H1 (cell line): ENCODE measurements around the gene SPACA4. TPM values are rescaled to one million over a fixed set of nuclear protein-coding genes. Genes with fewer than 3 reads are reported as not detected.

Experiments used
- CTCF ChIA-PET: fragments of 300-600 bp; sonication (Branson Sonifier 250); formaldehyde crosslinking; loops from one replicate; lab custom pipeline; 2021; ENCODE audit not compliant: partially characterized antibody; lab: Charles Lee
- POLR2A ChIA-PET: fragments of 300-600 bp; sonication (Branson Sonifier 250); formaldehyde crosslinking; loops from one replicate; lab custom pipeline; 2021; ENCODE audit warnings: inconsistent platforms; ENCODE audit not compliant: partially characterized antibody; lab: Charles Lee
- DNase-seq, 2 experiments: peaks; one replicate each; pipeline versions ENCODE4 v3.0.0 to v3.0.0-alpha.2; 2010 to 2022; ENCODE audit warnings: low spot score in 2 of 2, low read depth in 1 of 2, mixed read lengths in 1 of 2
- FAIRE-seq: peaks from 2 replicates; lab custom pipeline; 2011; peaks lifted over from hg19 to GRCh38; lab: Jason Lieb, UNC
- H2AFZ ChIP-seq: 2 replicates; pipeline ENCODE4 v1.8.1; 2012; ENCODE audit warnings: low read length, inconsistent platforms
- H2AK5ac ChIP-seq: 2 replicates; pipeline ENCODE4 v1.6.1; 2013; ENCODE audit warnings: low read depth, low read length
- H2BK120ac ChIP-seq: replicated peaks from 2 replicates; pipeline ENCODE3; 2013; ENCODE audit warnings: low read depth, low read length, inconsistent platforms
- H2BK12ac ChIP-seq: 2 replicates; pipeline ENCODE4 v1.6.1; 2013; ENCODE audit warnings: low read depth, low read length
- H2BK15ac ChIP-seq: 2 replicates; pipeline ENCODE4 v1.6.1; 2013; ENCODE audit warnings: low read length
- H2BK20ac ChIP-seq: 2 replicates; pipeline ENCODE4 v1.6.1; 2013; ENCODE audit warnings: low read length
- H2BK5ac ChIP-seq: 2 replicates; pipeline ENCODE4 v1.6.1; 2013; ENCODE audit warnings: low read depth, low read length
- H3K14ac ChIP-seq: 2 replicates; pipeline ENCODE4 v1.6.1; 2013; ENCODE audit warnings: inconsistent platforms; ENCODE audit not compliant: insufficient read length
- H3K18ac ChIP-seq: 2 replicates; pipeline ENCODE4 v1.6.1; 2013; ENCODE audit warnings: low read length; ENCODE audit errors: extremely low read depth
- H3K23ac ChIP-seq: 2 replicates; pipeline ENCODE4 v1.6.1; 2013; ENCODE audit warnings: inconsistent platforms; ENCODE audit not compliant: insufficient read length
- H3K23me2 ChIP-seq: 2 replicates; pipeline ENCODE4 v1.6.1; 2013; ENCODE audit warnings: low read depth, low read length
- H3K27ac ChIP-seq: 2 replicates; pipeline ENCODE4 v1.6.1; 2011; ENCODE audit warnings: low read depth, low read length, inconsistent platforms
- H3K27me3 ChIP-seq, 4 experiments: replicated peaks in 1 of 4; 1 replicate in 1 of 4; 2 replicates in 3 of 4; pipeline versions ENCODE4 v1.6.1 to v1.8.1; 2011 to 2013; ENCODE audit warnings: low read length in 3 of 4, mild to moderate bottlenecking in 3 of 4, inconsistent platforms in 2 of 4, mixed read lengths in 2 of 4, moderate library complexity in 1 of 4; ENCODE audit not compliant: control insufficient read depth in 3 of 4, insufficient read depth in 3 of 4; ENCODE audit errors: extremely low read depth in 1 of 4
- H3K36me3 ChIP-seq, 4 experiments: 2 replicates each; pipeline versions ENCODE4 v1.6.1 to v1.8.1; 2011 to 2013; ENCODE audit warnings: mild to moderate bottlenecking in 4 of 4, low read length in 3 of 4, moderate library complexity in 2 of 4, control low read depth in 1 of 4, inconsistent platforms in 1 of 4; ENCODE audit not compliant: insufficient read depth in 4 of 4, control insufficient read depth in 2 of 4
- H3K4ac ChIP-seq: replicated peaks from 2 replicates; pipeline ENCODE3; 2013; ENCODE audit warnings: low read length, low read depth, mixed read lengths, inconsistent platforms; ENCODE audit not compliant: insufficient read length
- H3K4me1 ChIP-seq, 4 experiments: replicated peaks in 1 of 4; 1 replicate in 1 of 4; 2 replicates in 3 of 4; pipeline versions ENCODE4 v1.6.1 to v1.8.1; 2011 to 2013; ENCODE audit warnings: low read length in 3 of 4, inconsistent platforms in 2 of 4, mixed read lengths in 1 of 4; ENCODE audit not compliant: insufficient read depth in 4 of 4, control insufficient read depth in 3 of 4
- H3K4me2 ChIP-seq, 2 experiments: 2 replicates each; pipeline versions ENCODE4 v1.6.1 to v1.8.1; 2011 to 2013; ENCODE audit warnings: low read depth in 2 of 2, low read length in 2 of 2, control low read depth in 1 of 2, inconsistent platforms in 1 of 2, mild to moderate bottlenecking in 1 of 2; ENCODE audit not compliant: insufficient read depth in 1 of 2
- H3K4me3 ChIP-seq, 4 experiments: fragments of 200-600, 300-600 bp in 1 of 4; sonication (generic), shearing (Covaris generic), sonication (Bioruptor Twin) in 1 of 4; 2 replicates each; pipeline versions ENCODE4 v1.5.1 to v1.8.1; 2011 to 2016; ENCODE audit warnings: low read length in 4 of 4, low read depth in 3 of 4, control low read depth in 2 of 4, inconsistent platforms in 2 of 4, mild to moderate bottlenecking in 2 of 4, mixed read lengths in 1 of 4, moderate library complexity in 1 of 4; ENCODE audit not compliant: insufficient read depth in 2 of 4; ENCODE audit errors: extremely low read depth in 1 of 4
- H3K56ac ChIP-seq: replicated peaks from 2 replicates; pipeline ENCODE3; 2013; ENCODE audit warnings: low read depth, mild to moderate bottlenecking, mixed read lengths, low read length, inconsistent platforms; ENCODE audit not compliant: insufficient read length
- H3K79me1 ChIP-seq: 2 replicates; pipeline ENCODE4 v1.6.1; 2013; ENCODE audit warnings: low read depth, low read length, control low read depth
- H3K79me2 ChIP-seq, 2 experiments: 2 replicates each; pipeline versions ENCODE4 v1.6.1 to v1.8.1; 2012 to 2013; ENCODE audit warnings: low read length in 2 of 2, mild to moderate bottlenecking in 2 of 2, inconsistent platforms in 1 of 2; ENCODE audit not compliant: insufficient read depth in 2 of 2, control insufficient read depth in 1 of 2
- H3K9ac ChIP-seq, 4 experiments: replicated peaks in 1 of 4; 1 replicate in 1 of 4; 2 replicates in 3 of 4; pipeline versions ENCODE4 v1.6.1 to v1.8.1; 2011 to 2013; ENCODE audit warnings: low read depth in 3 of 4, low read length in 3 of 4, control low read depth in 2 of 4, mild to moderate bottlenecking in 2 of 4, moderate library complexity in 2 of 4, inconsistent platforms in 1 of 4; ENCODE audit errors: extremely low read depth in 1 of 4
- H3K9me3 ChIP-seq, 2 experiments: 2 replicates each; pipeline versions ENCODE4 v1.6.1 to v1.8.1; 2012 to 2013; ENCODE audit warnings: mild to moderate bottlenecking in 2 of 2, moderate library complexity in 2 of 2, control low read depth in 1 of 2, inconsistent platforms in 1 of 2, low read depth in 1 of 2, low read length in 1 of 2, mixed read lengths in 1 of 2; ENCODE audit not compliant: insufficient read depth in 2 of 2
- H4K20me1 ChIP-seq, 2 experiments: replicated peaks in 1 of 2; 2 replicates each; pipeline versions ENCODE3 to v1.8.1; 2011 to 2013; ENCODE audit warnings: inconsistent platforms in 2 of 2, low read length in 2 of 2, mild to moderate bottlenecking in 1 of 2; ENCODE audit not compliant: insufficient read depth in 2 of 2, control insufficient read depth in 1 of 2
- H4K5ac ChIP-seq: 2 replicates; pipeline ENCODE4 v1.6.1; 2013; ENCODE audit warnings: low read length, low read depth, mixed read lengths, inconsistent platforms; ENCODE audit not compliant: insufficient read length
- H4K8ac ChIP-seq: 2 replicates; pipeline ENCODE4 v1.8.0; 2013; ENCODE audit warnings: mild to moderate bottlenecking, moderate library complexity, low read length, inconsistent platforms; ENCODE audit not compliant: insufficient read depth; ENCODE audit errors: extremely low read depth
- H4K91ac ChIP-seq: replicated peaks from 2 replicates; pipeline ENCODE3; 2013; ENCODE audit warnings: low read length, mixed read lengths, inconsistent platforms; ENCODE audit not compliant: insufficient read length
- CBX5 ChIP-seq: fragments of 300-800, 300-1000 bp; sonication (generic); IDR thresholded peaks from 2 replicates; pipeline ENCODE4 v1.7.1; 2016; ENCODE audit warnings: antibody characterized with exemption, low read length, low read depth
- CREB1 ChIP-seq: IDR thresholded peaks from 2 replicates; pipeline ENCODE4 v1.6.1; 2012; ENCODE audit warnings: inconsistent platforms
- TAF1 ChIP-seq: IDR thresholded peaks from 2 replicates; pipeline ENCODE4 v1.6.1; 2011; ENCODE audit warnings: mild to moderate bottlenecking, low read depth, low read length
- WGBS, 2 experiments: shearing (Covaris generic) in 1 of 2; methylation state at CpG; one replicate each; pipeline versions ENCODE4 v1.1.6 to v1.1.7; 2013 to 2015; ENCODE audit warnings: low lambda C conversion rate in 2 of 2, mixed read lengths in 2 of 2, inconsistent platforms in 1 of 2, low coverage in 1 of 2, missing lambda C conversion rate in 1 of 2; ENCODE audit not compliant: insufficient replicate concordance in 2 of 2, insufficient coverage in 1 of 2, insufficient read length in 1 of 2; ENCODE audit errors: extremely low coverage in 1 of 2, missing lambda C conversion rate in 1 of 2; 5-methylcytosine and 5-hydroxymethylcytosine counted together
- polyA plus RNA-seq, 7 experiments: library from polyadenylated mRNA; depleted of rRNA in 3 of 7; stranded (reverse) in 5 of 7; unstranded in 2 of 7; fragments of >200 nt in 5 of 7; fragments of 200-250 nt in 2 of 7; gene quantifications; 1 replicate in 5 of 7; 2 replicates in 1 of 7; 4 replicates in 1 of 7; pipeline versions ENCODE4 v1.2.1 to v1.2.3, GENCODE V29; 2011 to 2013; ENCODE audit warnings: missing spikeins in 2 of 7, mixed read lengths in 2 of 7
- total RNA-seq: library from RNA; stranded (reverse); fragmentation: NEBNext Ultra II Directional; extraction: Animal tissue kit (Norgen Biotek cat#: 25700); gene quantifications from 2 replicates; pipeline ENCODE4 v1.2.1, GENCODE V29; 2021

SPACA4 gene
- total and polyA plus RNA-seq, 2 of the 8 experiments (the other 6 are each of a cell fraction or from before 2014, with no cell fraction given): not detected

- TF ChIP-seq CREB1: peak; percentile 78
- no peak for TF ChIP-seq CBX5
- 0 out of 2 replicates have a peak, but pooled peaks have one; percentile 42 for TF ChIP-seq TAF1
- H4K8ac ChIP-seq: no peak overlapping the region
- peak overlapping the region in 2 of 4 experiments; percentile 14 to 20; a peak in 2 of 7 replicates for H3K9ac ChIP-seq
- FAIRE-seq: no peak
- H2BK120ac ChIP-seq: peak overlapping the region; percentile 5
- H3K23me2 ChIP-seq: peaks cover 25% of the 10 kb centered on the region
- 86% methylated on average over 15 of the region's 16 CpGs; no CpG with 5 or more reads in 1 of the 2 experiments for WGBS, 2 experiments
- H2BK12ac ChIP-seq: peak overlapping the region; percentile 97
- peak overlapping the region; percentile 0 for H4K91ac ChIP-seq
- ChIA-PET POLR2A (interaction anchor here (0.8 to 5.6 kb wide), 5 partner anchors 9 to 325 kb away, joined by 3 to 28 read pairs (median 4); partner anchors contain the start of genes FUT2, RPL18 and SPHK2), CTCF (interaction anchor here (0.6 to 1.1 kb wide), 3 partner anchors 9 to 149 kb away, joined by 3 read pairs; no protein-coding TSS in a partner anchor)
- peaks cover 9 to 26% (median 18%) of the 10 kb centered on the region in 4 experiments for H3K4me1 ChIP-seq
- peak overlapping the region; percentile 65 to 94 for H3K4me2 ChIP-seq
- peak overlapping the region; percentile 98 for H2AK5ac ChIP-seq
- H3K18ac ChIP-seq: peak overlapping the region; percentile 64
- peak in 1 of 2 experiments; percentile 86 for DNase-seq
- no peaks in the 10 kb centered on the region for H3K9me3 ChIP-seq
- no peak overlapping the region for H3K56ac ChIP-seq
- H2AFZ ChIP-seq: no peak overlapping the region
- H3K36me3 ChIP-seq: no peaks in the 10 kb centered on the region
- no peak overlapping the region for H3K23ac ChIP-seq
- peak overlapping the region; percentile 92 for H2BK20ac ChIP-seq
- H3K27me3 ChIP-seq: peaks cover 0 to 2% (median 0%) of the 10 kb centered on the region in 4 experiments; a peak in 2 of 7 replicates
- no peaks in the 10 kb centered on the region for H3K79me1 ChIP-seq
- H3K27ac ChIP-seq: peak overlapping the region; percentile 70
- no peaks in the 10 kb centered on the region for H4K20me1 ChIP-seq
- H3K4ac ChIP-seq: no peak overlapping the region
- peak overlapping the region; percentile 8 for H4K5ac ChIP-seq
- peak overlapping the region in 3 of 4 experiments; percentile 0 to 67 (median 43); a peak in 4 of 8 replicates for H3K4me3 ChIP-seq
- H2BK5ac ChIP-seq: peak overlapping the region; percentile 94
- H3K79me2 ChIP-seq: peaks cover 0 to 4% of the 10 kb centered on the region in 2 experiments; a peak in 1 of 4 replicates
- peak overlapping the region; percentile 92; the same call in 1 of the 2 replicates for H2BK15ac ChIP-seq
- H3K14ac ChIP-seq: no peak overlapping the region
These were observed 32.4 kb downstream of the SPACA4 start for GRCh38 chr19:48638831-48639381.
